OCI-LY7 (cell line): Measurements from ENCODE around the gene ADD3. TPM values are rescaled to one million over a fixed set of nuclear protein-coding genes. Genes with fewer than 3 reads are reported as not detected.

Experiments used
- BruUV-seq: library from RNA; stranded (reverse); fragments of 400-500 nt; replicated peaks from 2 replicates; lab custom pipeline; 2021; lab: Mats Ljungman, UMichigan
- CTCF ChIA-PET: fragments of 300-600 bp; sonication (Branson Sonifier 250); formaldehyde crosslinking; loops from one replicate; lab custom pipeline; 2022; ENCODE audit warnings: antibody characterized with exemption; ENCODE audit not compliant: unreplicated experiment; lab: Charles Lee
- POLR2A ChIA-PET: fragments of 300-600 bp; sonication (Branson Sonifier 250); formaldehyde crosslinking; loops from one replicate; lab custom pipeline; 2022; ENCODE audit warnings: antibody characterized with exemption; lab: Charles Lee
- DNase-seq: peaks from one replicate; pipeline ENCODE4 v3.0.0-alpha.2; 2015; ENCODE audit warnings: low spot score
- H2AFZ ChIP-seq: fragments of 200-600 bp; sonication (generic), shearing (Covaris generic); 2 replicates; pipeline ENCODE4 v1.6.1; 2014; ENCODE audit warnings: mild to moderate bottlenecking, antibody characterized with exemption, low read length, moderate library complexity
- H3K27ac ChIP-seq: fragments of 200-600 bp; sonication (generic); 2 replicates; pipeline ENCODE4 v1.5.1; 2014; ENCODE audit warnings: mixed run types, low read depth, mild to moderate bottlenecking, moderate library complexity, low read length, inconsistent platforms; ENCODE audit not compliant: poor library complexity, severe bottlenecking
- H3K36me3 ChIP-seq: fragments of 200-600 bp; sonication (generic); 2 replicates; pipeline ENCODE4 v1.6.1; 2014; ENCODE audit warnings: mild to moderate bottlenecking, antibody characterized with exemption, low read length, moderate library complexity, mixed read lengths; ENCODE audit not compliant: insufficient read depth
- H3K4me1 ChIP-seq: fragments of 200-600 bp; sonication (generic); 2 replicates; pipeline ENCODE4 v1.5.1; 2014; ENCODE audit warnings: mild to moderate bottlenecking, low read length; ENCODE audit not compliant: insufficient read depth, poor library complexity, severe bottlenecking
- H3K4me2 ChIP-seq: fragments of 200-600 bp; sonication (generic); 2 replicates; pipeline ENCODE4 v1.6.1; 2014; ENCODE audit warnings: mild to moderate bottlenecking, low read length
- H3K4me3 ChIP-seq: fragments of 200-600 bp; sonication (generic); 2 replicates; pipeline ENCODE4 v1.5.1; 2014; ENCODE audit warnings: mild to moderate bottlenecking, low read depth, low read length; ENCODE audit not compliant: poor library complexity, severe bottlenecking
- H3K79me2 ChIP-seq: fragments of 200-600 bp; sonication (generic); 2 replicates; pipeline ENCODE4 v1.6.1; 2016; ENCODE audit warnings: low read depth, mild to moderate bottlenecking, low read length, moderate library complexity, mixed read lengths; ENCODE audit not compliant: insufficient read depth
- H3K9me2 ChIP-seq: fragments of 200-600 bp; sonication (generic); 2 replicates; pipeline ENCODE4 v1.6.1; 2016; ENCODE audit warnings: mild to moderate bottlenecking, low read length, mixed read lengths; ENCODE audit not compliant: insufficient read depth
- H3K9me3 ChIP-seq: fragments of 200-600 bp; sonication (generic); 2 replicates; pipeline ENCODE4 v1.6.1; 2014; ENCODE audit warnings: mild to moderate bottlenecking, mixed run types, low read length, mixed read lengths
- H4K20me1 ChIP-seq: fragments of 200-600 bp; sonication (generic); 2 replicates; pipeline ENCODE4 v1.6.1; 2014; ENCODE audit warnings: mild to moderate bottlenecking, antibody characterized with exemption, low read length, moderate library complexity, mixed read lengths; ENCODE audit not compliant: insufficient read depth
- CTCF ChIP-seq: fragments of 200-600 bp; sonication (generic); conservative IDR thresholded peaks from 2 replicates; pipeline ENCODE4 v1.5.1; 2014; ENCODE audit warnings: mild to moderate bottlenecking, antibody characterized with exemption, low read length, moderate library complexity, mixed read lengths
- EZH2phosphoT487 ChIP-seq: fragments of 200-600 bp; sonication (generic); IDR thresholded peaks from 2 replicates; pipeline ENCODE4 v1.6.1; 2018; ENCODE audit warnings: low read depth, borderline replicate concordance, mild to moderate bottlenecking, mixed run types, antibody characterized with exemption, low read length, moderate library complexity, mixed read lengths
- intact Hi-C: fragments of 100-400 bp; cut with micrococcal nuclease; formaldehyde crosslinking; loops from one replicate; pipeline ENCODE4 v1.10.0; 2022; ENCODE audit not compliant: unreplicated experiment
- total RNA-seq, 2 experiments: library from RNA; depleted of rRNA in 1 of 2; stranded (reverse); fragments of >200 nt in 1 of 2; shearing (Covaris generic) in 1 of 2; gene quantifications; 2 replicates each; pipeline ENCODE4 v1.2.3, GENCODE V29; 2014 to 2022

Gene ADD3
- total RNA-seq, 2 experiments from 2014 or later = 75.8 to 89.7 TPM

GRCh38 chr10:110172155-110172554 lies 164.4 kb downstream of the ADD3 start:
- ChIA-PET POLR2A (interaction anchor here (0.7 kb wide), 1 partner anchor 11 kb away, joined by 3 read pairs; no protein-coding TSS in a partner anchor), CTCF (no interaction called here)
- no peak overlapping the region for H2AFZ ChIP-seq
- H3K9me3 ChIP-seq = no peaks in the 10 kb centered on the region
- TF ChIP-seq CTCF (no peak), EZH2phosphoT487 (no peak)
- H3K9me2 ChIP-seq = no peaks in the 10 kb centered on the region
- no peaks in the 10 kb centered on the region for H3K36me3 ChIP-seq
- no peak for DNase-seq
- H3K4me1 ChIP-seq = no peaks in the 10 kb centered on the region
- H3K27ac ChIP-seq = no peak overlapping the region
- H4K20me1 ChIP-seq = no peaks in the 10 kb centered on the region
- BruUV-seq = no TSS peak
- H3K4me3 ChIP-seq = no peak overlapping the region
- intact Hi-C loops = no loop called here
- H3K79me2 ChIP-seq = no peaks in the 10 kb centered on the region
- no peak overlapping the region for H3K4me2 ChIP-seq

- no TSS peak for BruUV-seq
- CTCF ChIA-PET = no interaction called here
- H3K9me3 ChIP-seq = no peaks in the 10 kb centered on the region
- POLR2A ChIA-PET = no interaction called here
- no peak for TF ChIP-seq CTCF
- no peak for TF ChIP-seq EZH2phosphoT487
- no peak for DNase-seq
- no peaks in the 10 kb centered on the region for H3K9me2 ChIP-seq
- H3K27ac ChIP-seq = no peak overlapping the region
- H4K20me1 ChIP-seq = no peaks in the 10 kb centered on the region
- H3K4me1 ChIP-seq = no peaks in the 10 kb centered on the region
- H3K36me3 ChIP-seq = no peaks in the 10 kb centered on the region
- no peak overlapping the region for H3K4me3 ChIP-seq
- intact Hi-C loops = no loop called here
- no peak overlapping the region for H2AFZ ChIP-seq
- no peaks in the 10 kb centered on the region for H3K79me2 ChIP-seq
- H3K4me2 ChIP-seq = no peak overlapping the region
These were observed 166.4 kb downstream of the ADD3 start for GRCh38 chr10:110174201-110174600.

GRCh38 chr10:110174816-110175215 lies 167.0 kb downstream of the ADD3 start:
- Histone ChIP-seq H3K36me3 (no peaks in the 10 kb centered on the region), H3K9me3 (no peaks in the 10 kb centered on the region), H3K4me2 (no peak overlapping the region), H3K4me3 (no peak overlapping the region), H2AFZ (no peak overlapping the region), H4K20me1 (no peaks in the 10 kb centered on the region), H3K9me2 (no peaks in the 10 kb centered on the region), H3K4me1 (no peaks in the 10 kb centered on the region), H3K79me2 (no peaks in the 10 kb centered on the region), H3K27ac (no peak overlapping the region)
- no peak for DNase-seq
- no TSS peak for BruUV-seq
- POLR2A ChIA-PET = interaction anchor here (0.9 to 1.1 kb wide), 2 partner anchors 16 to 50 kb away, joined by 3 read pairs; no protein-coding TSS in a partner anchor
- TF ChIP-seq CTCF (no peak), EZH2phosphoT487 (no peak)
- intact Hi-C loops = no loop called here
- CTCF ChIA-PET = no interaction called here
